ENCODE data around the gene MED26.

The MED26 gene

DNA sequence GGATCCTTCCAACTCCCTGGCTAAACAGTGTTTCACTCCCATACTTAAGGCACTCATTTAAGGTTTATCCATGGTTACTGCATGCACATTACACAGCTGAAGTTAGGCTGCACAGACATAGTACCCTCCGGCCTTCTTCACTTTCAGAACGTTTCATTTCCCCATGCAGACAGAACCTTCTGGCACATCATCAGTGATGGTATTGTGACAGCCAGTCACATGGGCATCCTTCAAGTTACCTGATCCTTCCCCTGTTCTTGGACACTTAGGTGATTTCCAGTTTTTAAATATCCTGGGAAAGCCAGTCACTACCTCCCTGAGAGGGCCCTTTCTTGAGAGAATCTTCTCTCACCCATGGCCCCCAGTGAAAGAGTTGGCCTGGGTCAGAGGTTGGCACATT is 22.8 kb upstream of the MED26 start:
- in situ Hi-C loops (cut with MboI; ENCODE audit: low sequenced_read_pairs, unreplicated experiment): no loop called here
- no peak for DNase-seq (ENCODE audit: low spot score)
- no peak for TF ChIP-seq CTCF (IDR thresholded peaks at IDR 0.05; ENCODE audit: borderline replicate concordance, control extremely low read depth, extremely low read depth, insufficient read depth, missing control alignments)

DNA sequence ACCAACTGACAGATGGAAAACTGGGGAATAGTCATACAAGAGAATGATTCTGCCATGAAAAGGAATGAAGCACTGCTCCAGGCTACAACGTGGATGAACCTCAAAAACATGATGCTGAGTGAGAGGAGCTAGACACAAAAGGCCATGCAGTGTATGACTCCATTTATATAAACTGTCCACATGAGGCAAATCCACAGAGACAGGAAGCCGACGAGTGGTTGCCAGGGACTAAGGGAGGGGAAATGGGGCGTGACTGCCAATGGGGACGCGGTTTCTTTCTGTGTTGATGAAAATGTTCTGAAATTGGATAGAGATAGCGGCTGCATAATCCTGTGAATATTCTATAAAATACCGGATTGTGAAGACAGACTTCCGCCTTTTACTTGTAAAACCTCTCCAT is 21.7 kb upstream of the MED26 start:
- no peak for DNase-seq (ENCODE audit: low spot score)
- in situ Hi-C loops (cut with MboI; ENCODE audit: low sequenced_read_pairs, unreplicated experiment): no loop called here
- TF ChIP-seq CTCF (IDR thresholded peaks at IDR 0.05; ENCODE audit: borderline replicate concordance, control extremely low read depth, extremely low read depth, insufficient read depth, missing control alignments): no peak

GRCh38 chr19:16645140-16645539 is 17.1 kb upstream of the MED26 start:
- in situ Hi-C loops (cut with MboI; ENCODE audit: low sequenced_read_pairs, unreplicated experiment): no loop called here
- no peak for DNase-seq (ENCODE audit: low spot score)
- no peak for TF ChIP-seq CTCF (IDR thresholded peaks at IDR 0.05; ENCODE audit: borderline replicate concordance, control extremely low read depth, extremely low read depth, insufficient read depth, missing control alignments)

- no peak for DNase-seq (ENCODE audit: low spot score)
- in situ Hi-C loops (cut with MboI; ENCODE audit: low sequenced_read_pairs, unreplicated experiment): no loop called here
- TF ChIP-seq CTCF (IDR thresholded peaks at IDR 0.05; ENCODE audit: borderline replicate concordance, control extremely low read depth, extremely low read depth, insufficient read depth, missing control alignments): no peak
Measured at GRCh38 chr19:16641695-16642094, 13.7 kb upstream of the MED26 start.

DNA sequence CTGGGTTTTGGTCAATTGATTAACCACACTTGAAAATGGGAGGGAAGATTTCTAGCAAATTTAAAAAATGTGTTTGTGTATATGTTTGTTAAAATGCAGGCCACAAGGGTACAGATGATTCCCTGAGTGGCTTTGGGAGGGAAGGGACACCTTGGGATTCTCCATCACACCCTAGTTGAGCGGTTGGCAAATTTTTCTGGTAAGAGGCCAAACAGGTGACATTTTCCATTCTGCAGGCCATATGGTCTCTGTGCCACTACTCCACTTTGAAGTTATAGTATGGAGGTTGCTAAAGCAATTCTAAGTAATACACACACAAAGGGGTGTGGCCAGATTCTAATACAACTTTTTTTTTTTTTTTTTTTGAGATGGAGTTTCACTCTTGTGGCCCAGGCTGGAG is 12.9 kb upstream of the MED26 start:
- TF ChIP-seq CTCF (IDR thresholded peaks at IDR 0.05; ENCODE audit: borderline replicate concordance, control extremely low read depth, extremely low read depth, insufficient read depth, missing control alignments): no peak
- DNase-seq (ENCODE audit: low spot score): no peak
- in situ Hi-C loops (cut with MboI; ENCODE audit: low sequenced_read_pairs, unreplicated experiment): no loop called here

DNA sequence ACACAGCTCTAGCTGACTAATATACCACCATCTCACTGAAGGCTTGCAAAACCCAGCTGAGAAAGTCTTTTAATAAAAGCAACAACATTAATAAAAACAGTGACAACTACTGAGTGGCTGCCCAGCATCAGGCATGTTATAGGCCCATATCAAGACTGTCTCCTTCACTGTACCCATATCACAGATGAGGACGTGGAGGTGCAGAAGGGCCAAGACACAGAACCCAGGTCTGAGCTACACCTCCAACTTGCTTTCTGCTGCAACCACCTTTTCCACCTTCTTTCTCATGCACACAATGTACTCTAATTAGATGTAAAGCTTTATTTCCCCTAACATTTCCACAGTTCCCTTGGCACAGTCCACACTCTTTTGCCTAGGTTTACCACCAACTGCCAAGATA is 10.7 kb upstream of the MED26 start:
- in situ Hi-C loops (cut with MboI; ENCODE audit: low sequenced_read_pairs, unreplicated experiment): no loop called here
- no peak for TF ChIP-seq CTCF (IDR thresholded peaks at IDR 0.05; ENCODE audit: borderline replicate concordance, control extremely low read depth, extremely low read depth, insufficient read depth, missing control alignments)
- DNase-seq (ENCODE audit: low spot score): no peak

GRCh38 chr19:16637535-16637934 is 9.5 kb upstream of the MED26 start:
- no peak for TF ChIP-seq CTCF (IDR thresholded peaks at IDR 0.05; ENCODE audit: borderline replicate concordance, control extremely low read depth, extremely low read depth, insufficient read depth, missing control alignments)
- DNase-seq (ENCODE audit: low spot score): no peak
- in situ Hi-C loops (cut with MboI; ENCODE audit: low sequenced_read_pairs, unreplicated experiment): no loop called here
